ENCODE results near the gene VPS37C.

DNA sequence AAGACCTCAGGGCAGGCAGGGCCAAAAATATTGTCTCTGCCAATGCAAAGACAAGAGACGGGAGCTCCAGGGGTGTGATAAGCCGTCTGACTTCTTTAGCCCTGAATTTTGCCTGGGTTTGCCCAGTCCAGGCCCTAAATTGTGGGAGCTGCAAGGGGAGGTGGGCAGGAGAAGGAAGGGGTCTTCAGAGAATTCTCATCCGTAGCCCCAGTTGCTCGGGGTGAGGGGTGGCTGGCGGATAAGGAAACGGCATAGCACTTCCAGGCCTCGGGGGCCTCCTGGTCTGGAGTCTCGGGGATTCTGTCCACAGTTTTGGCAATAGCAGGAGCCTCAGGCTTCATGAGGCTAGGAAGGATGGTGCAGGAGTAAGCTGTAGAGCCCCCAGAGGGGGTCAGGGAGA is 51.6 kb downstream of the VPS37C start:
- TF ChIP-seq, protein P1, sequence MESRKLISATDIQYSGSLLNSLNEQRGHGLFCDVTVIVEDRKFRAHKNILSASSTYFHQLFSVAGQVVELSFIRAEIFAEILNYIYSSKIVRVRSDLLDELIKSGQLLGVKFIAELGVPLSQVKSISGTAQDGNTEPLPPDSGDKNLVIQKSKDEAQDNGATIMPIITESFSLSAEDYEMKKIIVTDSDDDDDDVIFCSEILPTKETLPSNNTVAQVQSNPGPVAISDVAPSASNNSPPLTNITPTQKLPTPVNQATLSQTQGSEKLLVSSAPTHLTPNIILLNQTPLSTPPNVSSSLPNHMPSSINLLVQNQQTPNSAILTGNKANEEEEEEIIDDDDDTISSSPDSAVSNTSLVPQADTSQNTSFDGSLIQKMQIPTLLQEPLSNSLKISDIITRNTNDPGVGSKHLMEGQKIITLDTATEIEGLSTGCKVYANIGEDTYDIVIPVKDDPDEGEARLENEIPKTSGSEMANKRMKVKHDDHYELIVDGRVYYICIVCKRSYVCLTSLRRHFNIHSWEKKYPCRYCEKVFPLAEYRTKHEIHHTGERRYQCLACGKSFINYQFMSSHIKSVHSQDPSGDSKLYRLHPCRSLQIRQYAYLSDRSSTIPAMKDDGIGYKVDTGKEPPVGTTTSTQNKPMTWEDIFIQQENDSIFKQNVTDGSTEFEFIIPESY (IDR thresholded peaks at IDR 0.05; ENCODE audit: extremely low read depth, insufficient replicate concordance, low read length): no peak
- TF ChIP-seq, protein P2, sequence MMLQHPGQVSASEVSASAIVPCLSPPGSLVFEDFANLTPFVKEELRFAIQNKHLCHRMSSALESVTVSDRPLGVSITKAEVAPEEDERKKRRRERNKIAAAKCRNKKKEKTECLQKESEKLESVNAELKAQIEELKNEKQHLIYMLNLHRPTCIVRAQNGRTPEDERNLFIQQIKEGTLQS (IDR thresholded peaks at IDR 0.05): no peak
- TF ChIP-seq RAD21 (IDR thresholded peaks at IDR 0.05; ENCODE audit: low read depth) (no peak), EZH2 (IDR thresholded peaks at IDR 0.05) (no peak)
- TF ChIP-seq, protein P3, sequence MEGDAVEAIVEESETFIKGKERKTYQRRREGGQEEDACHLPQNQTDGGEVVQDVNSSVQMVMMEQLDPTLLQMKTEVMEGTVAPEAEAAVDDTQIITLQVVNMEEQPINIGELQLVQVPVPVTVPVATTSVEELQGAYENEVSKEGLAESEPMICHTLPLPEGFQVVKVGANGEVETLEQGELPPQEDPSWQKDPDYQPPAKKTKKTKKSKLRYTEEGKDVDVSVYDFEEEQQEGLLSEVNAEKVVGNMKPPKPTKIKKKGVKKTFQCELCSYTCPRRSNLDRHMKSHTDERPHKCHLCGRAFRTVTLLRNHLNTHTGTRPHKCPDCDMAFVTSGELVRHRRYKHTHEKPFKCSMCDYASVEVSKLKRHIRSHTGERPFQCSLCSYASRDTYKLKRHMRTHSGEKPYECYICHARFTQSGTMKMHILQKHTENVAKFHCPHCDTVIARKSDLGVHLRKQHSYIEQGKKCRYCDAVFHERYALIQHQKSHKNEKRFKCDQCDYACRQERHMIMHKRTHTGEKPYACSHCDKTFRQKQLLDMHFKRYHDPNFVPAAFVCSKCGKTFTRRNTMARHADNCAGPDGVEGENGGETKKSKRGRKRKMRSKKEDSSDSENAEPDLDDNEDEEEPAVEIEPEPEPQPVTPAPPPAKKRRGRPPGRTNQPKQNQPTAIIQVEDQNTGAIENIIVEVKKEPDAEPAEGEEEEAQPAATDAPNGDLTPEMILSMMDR (IDR thresholded peaks at IDR 0.05 in 2 of 3, conservative IDR thresholded peaks at IDR 0.05 in 1 of 3; ENCODE audit: borderline replicate concordance in 1 of 3, insufficient read depth in 1 of 3, low read depth in 2 of 3, low read length in 2 of 3): no peak
- TF ChIP-seq, protein P4, sequence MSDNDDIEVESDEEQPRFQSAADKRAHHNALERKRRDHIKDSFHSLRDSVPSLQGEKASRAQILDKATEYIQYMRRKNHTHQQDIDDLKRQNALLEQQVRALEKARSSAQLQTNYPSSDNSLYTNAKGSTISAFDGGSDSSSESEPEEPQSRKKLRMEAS (IDR thresholded peaks at IDR 0.05): no peak

Measured in HCT116 (cell line).